PC-3 (cell line): Measurements from ENCODE around the gene TTC34. TPM values are rescaled to one million over a fixed set of nuclear protein-coding genes. Genes with fewer than 3 reads are reported as not detected.
"Not testable (repeated sequence)": the region's sequence is repeated elsewhere in the genome, so short reads cannot be mapped to it uniquely, and the experiment has no call there.

Source experiments
- ATAC-seq: fragments of 200-7000 bp; cut with Tn5 transposase; 2 replicates; pipeline ENCODE4 v1.9.1; 2020; ENCODE audit warnings: mild to moderate bottlenecking, moderate library complexity
- BruUV-seq: library from RNA; stranded (reverse); fragments of 400-500 nt; replicated peaks from 2 replicates; lab custom pipeline; 2021; lab: Mats Ljungman, UMichigan
- CTCF ChIA-PET: fragments of 300-600 bp; sonication (Branson Sonifier 250); formaldehyde crosslinking; loops from one replicate; lab custom pipeline; 2022; ENCODE audit warnings: antibody characterized with exemption; lab: Charles Lee
- POLR2A ChIA-PET: fragments of 300-600 bp; sonication (Branson Sonifier 250); formaldehyde crosslinking; loops from one replicate; lab custom pipeline; 2022; ENCODE audit warnings: antibody characterized with exemption; ENCODE audit not compliant: unreplicated experiment; lab: Charles Lee
- DNase-seq: peaks from one replicate; pipeline ENCODE4 v3.0.0-alpha.2; 2015
- H2AFZ ChIP-seq: fragments of 300-600 bp; sonication (generic); 2 replicates; pipeline ENCODE4 v1.6.0; 2016; ENCODE audit warnings: antibody characterized with exemption, low read length
- H3F3A ChIP-seq: fragments of 300-600 bp; sonication (generic); one replicate; pipeline ENCODE4 v1.6.0; 2017; ENCODE audit warnings: antibody characterized with exemption, low read length, control low read depth, mild to moderate bottlenecking; ENCODE audit not compliant: unreplicated experiment
- H3K27ac ChIP-seq: fragments of 300-600 bp; sonication (generic); 2 replicates; pipeline ENCODE4 v1.5.1; 2016; ENCODE audit warnings: mild to moderate bottlenecking, low read length
- H3K27me3 ChIP-seq: fragments of 300-600 bp; sonication (generic); 2 replicates; pipeline ENCODE4 v1.6.1; 2016; ENCODE audit warnings: low read length, mixed read lengths
- H3K36me3 ChIP-seq: fragments of 300-600 bp; sonication (generic); 2 replicates; pipeline ENCODE4 v1.6.1; 2016; ENCODE audit warnings: low read depth, mixed run types, low read length, mixed read lengths
- H3K4me1 ChIP-seq: fragments of 300-600 bp; sonication (generic); 2 replicates; pipeline ENCODE4 v1.5.1; 2016; ENCODE audit warnings: low read length; ENCODE audit not compliant: insufficient read depth
- H3K4me2 ChIP-seq: fragments of 300-600 bp; sonication (generic); 2 replicates; pipeline ENCODE4 v1.6.0; 2016; ENCODE audit warnings: low read length
- H3K4me3 ChIP-seq: fragments of 300-600 bp; sonication (generic); 2 replicates; pipeline ENCODE4 v1.5.1; 2016; ENCODE audit warnings: mild to moderate bottlenecking, low read length, mixed read lengths
- H3K79me2 ChIP-seq: fragments of 300-600 bp; sonication (generic); 2 replicates; pipeline ENCODE4 v1.6.1; 2017; ENCODE audit warnings: low read length, mixed read lengths
- H3K9ac ChIP-seq: fragments of 300-600 bp; sonication (generic); 2 replicates; pipeline ENCODE4 v1.6.0; 2016; ENCODE audit warnings: mild to moderate bottlenecking, low read length
- H3K9me2 ChIP-seq: fragments of 300-600 bp; sonication (generic); replicated peaks from 2 replicates; pipeline ENCODE4 v1.6.1; 2016; ENCODE audit warnings: mixed run types, low read length, mixed read lengths
- H3K9me3 ChIP-seq: fragments of 300-600 bp; sonication (generic); 2 replicates; pipeline ENCODE4 v1.6.1; 2016; ENCODE audit warnings: low read length, mixed read lengths
- H4K20me1 ChIP-seq: fragments of 300-600 bp; sonication (generic); 2 replicates; pipeline ENCODE4 v1.6.1; 2016; ENCODE audit warnings: low read length, mixed read lengths
- intact Hi-C: fragments of 100-400 bp; cut with micrococcal nuclease; formaldehyde crosslinking; loops from 2 replicates; pipeline ENCODE4 v1.9.0; 2023
- total RNA-seq: library from RNA; depleted of rRNA; stranded (reverse); fragments of >200 nt; gene quantifications from 2 replicates; pipeline ENCODE4 v1.2.3, GENCODE V29; 2014

Gene TTC34
- total RNA-seq, 1 experiment from 2014 or later: 0.11 TPM

DNA sequence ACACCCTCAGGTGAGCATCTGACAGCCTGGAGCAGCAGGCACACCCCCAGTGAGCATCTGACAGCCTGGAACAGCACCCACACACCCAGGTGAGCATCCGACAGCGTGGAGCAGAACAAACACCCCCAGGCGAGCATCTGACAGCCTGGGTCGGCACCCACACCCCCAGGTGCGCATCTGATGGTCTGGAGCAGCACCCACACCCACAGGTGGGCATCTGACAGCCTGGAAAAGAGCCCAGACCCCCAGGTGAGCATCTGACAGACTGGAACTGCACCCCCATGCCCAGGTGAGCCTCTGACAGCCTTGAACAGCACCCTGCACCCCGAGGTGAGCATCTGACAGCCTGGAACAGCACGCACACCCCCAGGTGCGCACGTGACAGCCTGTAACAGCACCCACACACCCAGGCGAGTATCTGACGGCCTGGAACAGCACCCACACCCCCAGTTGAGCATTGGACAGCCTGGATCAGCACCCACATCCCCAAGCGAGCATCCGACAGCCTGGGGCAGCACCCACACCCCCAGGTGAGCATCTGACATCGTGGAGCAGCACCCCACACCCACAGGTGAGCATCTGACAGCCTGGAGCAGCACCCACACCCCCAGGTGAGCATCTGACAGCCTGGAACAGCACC lies 51.3 kb downstream of the TTC34 start:
- H3K79me2 ChIP-seq, ATAC-seq, BruUV-seq, H3K27ac ChIP-seq, H3K9me3 ChIP-seq, CTCF ChIA-PET, DNase-seq, H3F3A ChIP-seq, H3K36me3 ChIP-seq, H3K9me2 ChIP-seq, H3K27me3 ChIP-seq, intact Hi-C loops, H2AFZ ChIP-seq, POLR2A ChIA-PET, H3K4me1 ChIP-seq, H3K4me2 ChIP-seq, H4K20me1 ChIP-seq, H3K9ac ChIP-seq, H3K4me3 ChIP-seq: not testable (repeated sequence)

DNA sequence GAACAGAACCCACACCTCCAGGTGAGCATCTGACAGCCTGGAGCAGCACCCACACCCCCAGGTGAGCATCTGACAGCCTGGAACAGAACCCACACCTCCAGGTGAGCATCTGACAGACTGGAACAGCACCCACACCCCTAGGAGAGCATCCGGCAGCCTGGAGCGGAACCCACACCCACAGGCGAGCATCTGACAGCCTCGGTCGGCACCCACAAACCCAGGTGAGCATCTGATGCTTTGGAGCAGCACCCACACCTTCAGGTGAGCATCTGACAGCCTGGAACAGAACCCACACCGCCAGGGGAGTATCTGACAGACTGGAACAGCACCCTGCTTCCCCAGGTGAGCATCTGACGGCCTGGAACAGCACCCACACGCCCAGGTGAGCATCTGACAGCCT lies 52.9 kb downstream of the TTC34 start:
- intact Hi-C loops, H3K4me3 ChIP-seq: not testable (repeated sequence)

DNA sequence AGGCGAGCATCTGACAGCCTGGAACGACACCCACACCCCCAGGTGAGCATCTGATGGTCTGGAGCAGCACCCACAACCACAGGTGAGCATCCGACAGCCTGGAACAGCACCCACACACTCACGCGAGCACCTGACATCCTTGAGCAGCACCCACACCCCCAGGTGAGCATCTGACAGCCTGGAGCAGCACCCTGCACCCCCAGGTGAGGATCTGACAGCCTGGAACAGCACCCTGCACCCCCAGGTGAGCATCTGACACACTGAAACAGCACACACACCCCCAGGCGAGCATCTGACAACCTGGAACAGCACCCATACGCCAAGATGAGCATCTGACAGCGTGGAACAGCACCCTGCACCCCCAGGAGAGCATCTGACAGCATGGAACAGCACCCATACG lies 106.7 kb downstream of the TTC34 start:
- POLR2A ChIA-PET, BruUV-seq, ATAC-seq: not testable (repeated sequence)

More for the DNA sequence above, 52.9 kb downstream of the TTC34 start:
- H3K9me3 ChIP-seq, H3K9ac ChIP-seq, H3K4me1 ChIP-seq, H4K20me1 ChIP-seq, POLR2A ChIA-PET, DNase-seq, H3K4me2 ChIP-seq, H3K27ac ChIP-seq, H3K9me2 ChIP-seq, BruUV-seq, H3K79me2 ChIP-seq, H2AFZ ChIP-seq, H3K27me3 ChIP-seq, ATAC-seq, CTCF ChIA-PET, H3F3A ChIP-seq, H3K36me3 ChIP-seq: not testable (repeated sequence)

DNA sequence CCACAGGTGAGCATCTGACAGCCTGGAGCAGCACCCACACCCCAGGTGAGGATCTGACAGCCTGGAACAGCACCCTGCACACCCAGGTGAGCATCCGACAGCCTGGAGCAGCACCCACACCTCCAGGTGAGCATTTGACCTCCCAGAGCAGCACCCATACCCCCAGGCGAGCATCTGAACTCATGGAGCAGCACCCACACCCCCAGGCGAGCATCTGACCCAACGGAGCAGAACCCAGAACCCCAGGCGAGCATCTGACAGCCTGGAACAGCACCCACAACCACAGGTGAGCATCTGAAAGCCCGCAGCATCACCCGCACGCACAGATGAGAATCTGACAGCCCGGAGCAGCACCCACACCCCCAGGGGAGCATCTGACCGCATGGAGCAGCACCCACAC lies 111.3 kb downstream of the TTC34 start:
- H3K36me3 ChIP-seq, H3K27me3 ChIP-seq, H3K4me1 ChIP-seq, DNase-seq, POLR2A ChIA-PET, BruUV-seq, H2AFZ ChIP-seq, H3K79me2 ChIP-seq, intact Hi-C loops, H3K9me3 ChIP-seq, H3K27ac ChIP-seq, CTCF ChIA-PET, H3K9me2 ChIP-seq, H3K4me2 ChIP-seq, H3K4me3 ChIP-seq, ATAC-seq, H3F3A ChIP-seq, H3K9ac ChIP-seq, H4K20me1 ChIP-seq: not testable (repeated sequence)

More for the DNA sequence above, 106.7 kb downstream of the TTC34 start:
- H3K4me3 ChIP-seq, H3K4me2 ChIP-seq, CTCF ChIA-PET, H3K27me3 ChIP-seq, H3K9me3 ChIP-seq, H4K20me1 ChIP-seq, H3K27ac ChIP-seq, intact Hi-C loops, DNase-seq, H3F3A ChIP-seq, H2AFZ ChIP-seq, H3K9ac ChIP-seq, H3K9me2 ChIP-seq, H3K4me1 ChIP-seq, H3K79me2 ChIP-seq, H3K36me3 ChIP-seq: not testable (repeated sequence)

DNA sequence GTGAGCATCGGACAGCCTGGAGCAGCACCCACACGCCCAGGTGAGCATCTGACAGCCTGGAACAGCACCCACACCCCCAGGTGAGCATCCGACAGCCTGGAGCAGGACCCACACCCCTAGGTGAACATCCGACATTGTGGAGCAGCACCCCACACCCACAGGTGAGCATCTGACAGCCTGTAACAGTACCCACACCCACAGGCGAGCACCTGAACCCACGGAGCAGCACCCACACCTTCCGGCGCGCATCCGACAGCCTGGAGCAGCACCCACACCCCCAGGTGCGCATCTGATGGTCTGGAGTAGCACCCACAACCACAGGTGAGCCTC lies 113.2 kb downstream of the TTC34 start:
- H2AFZ ChIP-seq, H3F3A ChIP-seq, DNase-seq, CTCF ChIA-PET, H3K36me3 ChIP-seq, H3K9ac ChIP-seq, H3K4me3 ChIP-seq, H3K4me2 ChIP-seq, H3K9me3 ChIP-seq, ATAC-seq, H3K4me1 ChIP-seq, BruUV-seq, H3K9me2 ChIP-seq, H3K79me2 ChIP-seq, H4K20me1 ChIP-seq, POLR2A ChIA-PET, intact Hi-C loops, H3K27ac ChIP-seq: not testable (repeated sequence)
- peaks cover 17% of the 10 kb centered on the region for H3K27me3 ChIP-seq

DNA sequence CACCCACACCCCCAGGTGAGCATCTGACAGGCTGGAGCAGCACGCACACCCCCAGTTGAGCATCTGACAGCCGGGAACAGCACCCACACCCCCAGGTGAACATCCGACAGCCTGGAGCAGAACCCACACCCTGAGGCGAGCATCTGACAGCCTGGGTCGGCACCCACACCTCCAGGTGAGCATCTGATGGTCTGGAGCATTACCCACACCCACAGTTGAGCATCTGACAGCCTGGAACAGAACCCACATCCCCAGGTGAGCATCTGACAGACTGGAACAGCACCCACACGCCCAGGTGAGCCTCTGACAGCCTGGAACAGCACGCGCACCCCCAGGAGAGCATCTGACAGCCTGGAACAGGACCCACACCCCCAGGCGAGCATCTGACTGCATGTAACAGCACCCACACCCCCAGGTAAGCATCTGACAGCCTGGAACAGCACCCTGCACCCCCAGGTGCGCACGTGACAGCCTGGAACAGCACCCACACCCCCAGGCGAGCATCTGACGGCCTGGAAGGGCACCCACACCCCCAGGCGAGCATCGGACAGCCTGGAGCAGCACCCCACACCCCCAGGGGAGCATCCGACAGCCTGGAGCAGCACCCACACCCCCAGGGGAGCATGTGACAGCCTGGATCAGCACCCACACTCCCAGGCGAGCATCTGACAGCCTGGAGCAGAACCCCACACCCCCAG lies 113.7 kb downstream of the TTC34 start:
- H4K20me1 ChIP-seq, H3K9ac ChIP-seq, H3K9me2 ChIP-seq, H3K4me1 ChIP-seq, CTCF ChIA-PET, ATAC-seq, H3K4me3 ChIP-seq, H3F3A ChIP-seq, H3K27ac ChIP-seq, H3K79me2 ChIP-seq, POLR2A ChIA-PET, H3K9me3 ChIP-seq, BruUV-seq, H3K36me3 ChIP-seq, H3K4me2 ChIP-seq, H2AFZ ChIP-seq, intact Hi-C loops, DNase-seq: not testable (repeated sequence)
- peaks cover 19% of the 10 kb centered on the region for H3K27me3 ChIP-seq
